ENCODE measurements around the gene UBE2D3.

Gene UBE2D3

GRCh38 chr4:102792361-102792936 is 34.9 kb downstream of the UBE2D3 start:
- no peak overlapping the region for H3K4me3 ChIP-seq (replicated peaks in 1 of 2; ENCODE audit: low read depth in 2 of 2, low read length in 2 of 2)
- TF ChIP-seq CTCF (IDR thresholded peaks at IDR 0.05; ENCODE audit: low read depth, low read length), result no peak
- no peak for DNase-seq (ENCODE audit: low read depth in 2 of 2)

GRCh38 chr4:102791318-102791835 is 36.0 kb downstream of the UBE2D3 start:
- TF ChIP-seq CTCF (IDR thresholded peaks at IDR 0.05; ENCODE audit: low read depth, low read length), result no peak
- no peak overlapping the region for H3K4me3 ChIP-seq (replicated peaks in 1 of 2; ENCODE audit: low read depth in 2 of 2, low read length in 2 of 2)
- no peak for DNase-seq (ENCODE audit: low read depth in 2 of 2)

GRCh38 chr4:102789317-102789717 is 38.0 kb downstream of the UBE2D3 start:
- no peak for TF ChIP-seq CTCF (IDR thresholded peaks at IDR 0.05; ENCODE audit: low read depth, low read length)
- H3K4me3 ChIP-seq (replicated peaks in 1 of 2; ENCODE audit: low read depth in 2 of 2, low read length in 2 of 2), result no peak overlapping the region
- peak; percentile 83 to 87 for DNase-seq (ENCODE audit: low read depth in 2 of 2)

GRCh38 chr4:102787944-102788343 is 39.4 kb downstream of the UBE2D3 start:
- no peak for DNase-seq (ENCODE audit: low read depth in 2 of 2)
- no peak for TF ChIP-seq CTCF (IDR thresholded peaks at IDR 0.05; ENCODE audit: low read depth, low read length)
- no peak overlapping the region for H3K4me3 ChIP-seq (replicated peaks in 1 of 2; ENCODE audit: low read depth in 2 of 2, low read length in 2 of 2)

- no peak overlapping the region for H3K4me3 ChIP-seq (replicated peaks in 1 of 2; ENCODE audit: low read depth in 2 of 2, low read length in 2 of 2)
- TF ChIP-seq CTCF (IDR thresholded peaks at IDR 0.05; ENCODE audit: low read depth, low read length), result no peak
- DNase-seq (ENCODE audit: low read depth in 2 of 2), result peak; percentile 62 to 87
These were observed 40.1 kb downstream of the UBE2D3 start for GRCh38 chr4:102787096-102787881.

GRCh38 chr4:102786279-102786678 is 41.1 kb downstream of the UBE2D3 start:
- no peak overlapping the region for H3K4me3 ChIP-seq (replicated peaks in 1 of 2; ENCODE audit: low read depth in 2 of 2, low read length in 2 of 2)
- no peak for TF ChIP-seq CTCF (IDR thresholded peaks at IDR 0.05; ENCODE audit: low read depth, low read length)
- DNase-seq (ENCODE audit: low read depth in 2 of 2), result no peak

Measured in cardiac fibroblast (primary cell).